ENCODE measurements around the gene HACE1. TPM values are rescaled to one million over a fixed set of nuclear protein-coding genes. Genes with fewer than 3 reads are reported as not detected.
"Not testable (repeated sequence)": the region's sequence is repeated elsewhere in the genome, so short reads cannot be mapped to it uniquely, and the experiment has no call there.

HACE1 gene
- total RNA-seq, 1 donor from 2014 or later = 18.2 TPM

DNA sequence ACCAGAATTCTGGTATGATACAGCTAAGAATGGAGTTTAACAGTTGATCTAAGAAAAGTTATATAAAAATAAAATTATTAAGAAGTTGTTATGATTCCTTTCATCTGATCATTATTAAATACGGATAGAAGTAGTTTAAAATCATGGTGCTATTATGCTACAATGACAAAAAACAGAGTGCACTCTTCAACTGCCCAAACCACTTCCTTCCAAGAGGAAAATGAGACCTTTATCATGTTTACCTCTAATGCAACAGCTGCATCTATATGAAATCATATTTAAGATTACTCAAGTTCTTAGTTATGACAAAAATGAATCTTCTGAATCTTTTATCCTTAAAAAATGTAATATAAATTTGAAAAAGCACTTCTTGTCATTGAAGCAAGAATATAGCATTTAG is 31.2 kb downstream of the HACE1 start:
- Mint-ChIP-seq H3K36me3 (ENCODE audit: low read depth) (peaks cover 7% of the 10 kb centered on the region), H3K27me3 (ENCODE audit: low read depth) (no peaks in the 10 kb centered on the region), H3K4me1 (ENCODE audit: low read depth) (no peaks in the 10 kb centered on the region), H3K4me3 (ENCODE audit: unreplicated experiment) (no peak overlapping the region), H3K9me3 (ENCODE audit: low read depth) (peaks cover 2% of the 10 kb centered on the region), H3K27ac (ENCODE audit: unreplicated experiment) (no peak overlapping the region)
- no peak for DNase-seq (ENCODE audit: low spot score)
- TF ChIP-seq, protein P1, sequence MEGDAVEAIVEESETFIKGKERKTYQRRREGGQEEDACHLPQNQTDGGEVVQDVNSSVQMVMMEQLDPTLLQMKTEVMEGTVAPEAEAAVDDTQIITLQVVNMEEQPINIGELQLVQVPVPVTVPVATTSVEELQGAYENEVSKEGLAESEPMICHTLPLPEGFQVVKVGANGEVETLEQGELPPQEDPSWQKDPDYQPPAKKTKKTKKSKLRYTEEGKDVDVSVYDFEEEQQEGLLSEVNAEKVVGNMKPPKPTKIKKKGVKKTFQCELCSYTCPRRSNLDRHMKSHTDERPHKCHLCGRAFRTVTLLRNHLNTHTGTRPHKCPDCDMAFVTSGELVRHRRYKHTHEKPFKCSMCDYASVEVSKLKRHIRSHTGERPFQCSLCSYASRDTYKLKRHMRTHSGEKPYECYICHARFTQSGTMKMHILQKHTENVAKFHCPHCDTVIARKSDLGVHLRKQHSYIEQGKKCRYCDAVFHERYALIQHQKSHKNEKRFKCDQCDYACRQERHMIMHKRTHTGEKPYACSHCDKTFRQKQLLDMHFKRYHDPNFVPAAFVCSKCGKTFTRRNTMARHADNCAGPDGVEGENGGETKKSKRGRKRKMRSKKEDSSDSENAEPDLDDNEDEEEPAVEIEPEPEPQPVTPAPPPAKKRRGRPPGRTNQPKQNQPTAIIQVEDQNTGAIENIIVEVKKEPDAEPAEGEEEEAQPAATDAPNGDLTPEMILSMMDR (IDR thresholded peaks at IDR 0.05) = no peak

DNA sequence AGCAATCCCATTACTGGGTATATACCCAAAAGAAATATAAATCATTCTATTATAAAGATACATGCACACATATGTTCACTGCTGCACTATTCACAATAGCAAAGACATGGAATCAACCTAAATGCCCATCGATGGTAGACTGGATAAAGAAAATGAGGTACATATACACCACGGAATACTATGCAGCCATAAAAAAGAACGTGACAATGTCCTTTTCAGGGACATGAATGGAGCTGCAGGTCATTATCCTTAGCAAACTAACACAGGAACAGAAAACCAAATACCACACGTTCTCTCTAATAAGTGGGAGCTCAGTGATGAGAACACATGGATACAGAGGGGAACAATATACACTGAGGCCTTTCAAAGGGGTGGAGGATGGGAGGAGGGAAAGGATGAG is 38.9 kb downstream of the HACE1 start:
- H3K27ac Mint-ChIP-seq (ENCODE audit: unreplicated experiment); H3K4me3 Mint-ChIP-seq (ENCODE audit: unreplicated experiment); H3K27me3 Mint-ChIP-seq (ENCODE audit: low read depth); H3K36me3 Mint-ChIP-seq (ENCODE audit: low read depth); DNase-seq (ENCODE audit: low spot score); H3K4me1 Mint-ChIP-seq (ENCODE audit: low read depth): not testable (repeated sequence)
- H3K9me3 Mint-ChIP-seq (ENCODE audit: low read depth) = peaks cover 12% of the 10 kb centered on the region

DNA sequence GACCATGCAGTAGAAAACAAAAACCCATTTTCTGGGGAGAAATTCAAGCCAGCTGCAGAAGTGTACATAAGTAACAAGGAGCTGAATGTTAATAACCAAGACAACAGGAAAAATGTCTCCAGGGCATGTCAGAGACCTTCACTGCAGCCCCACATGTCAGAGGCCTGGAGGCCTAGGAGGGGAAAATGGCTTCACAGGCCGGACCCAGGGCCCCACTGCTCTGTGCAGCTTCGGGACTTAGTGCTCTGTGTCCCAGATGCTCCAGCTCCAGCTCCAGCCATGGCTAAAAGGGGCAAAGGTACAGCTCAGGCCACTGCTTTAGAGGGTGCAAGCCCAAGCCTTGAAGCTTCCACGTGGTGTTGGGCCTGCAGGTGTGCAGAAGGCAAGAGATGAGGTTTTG is 43.6 kb downstream of the HACE1 start:
- TF ChIP-seq, protein P1 (IDR thresholded peaks at IDR 0.05) = no peak
- Mint-ChIP-seq H3K27ac (ENCODE audit: unreplicated experiment) (no peak overlapping the region), H3K36me3 (ENCODE audit: low read depth) (peaks cover 14% of the 10 kb centered on the region), H3K4me3 (ENCODE audit: unreplicated experiment) (no peak overlapping the region), H3K27me3 (ENCODE audit: low read depth) (no peaks in the 10 kb centered on the region), H3K4me1 (ENCODE audit: low read depth) (no peaks in the 10 kb centered on the region), H3K9me3 (ENCODE audit: low read depth) (peaks cover 13% of the 10 kb centered on the region)
- no peak for DNase-seq (ENCODE audit: low spot score)

DNA sequence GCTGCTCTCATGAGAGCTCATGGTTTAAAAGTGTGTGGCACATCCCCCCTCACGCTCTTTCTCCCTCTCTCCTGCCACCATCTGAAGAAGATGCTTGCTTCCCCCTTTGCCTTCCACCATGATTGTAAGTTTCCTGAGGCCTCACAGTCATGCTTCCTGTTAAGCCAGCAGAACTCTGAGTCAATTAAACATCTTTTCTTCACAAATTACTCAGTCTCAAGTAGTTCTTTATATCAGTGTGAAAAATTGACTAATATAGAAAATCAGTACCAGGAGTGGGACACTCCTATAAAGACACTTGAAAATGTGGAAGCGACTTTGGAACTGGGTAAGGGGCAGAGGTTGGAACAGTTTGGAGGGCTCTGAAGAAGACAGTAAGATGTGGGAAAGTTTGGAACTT is 45.0 kb downstream of the HACE1 start:
- Mint-ChIP-seq H3K27me3 (ENCODE audit: low read depth) (no peaks in the 10 kb centered on the region), H3K4me3 (ENCODE audit: unreplicated experiment) (no peak overlapping the region), H3K27ac (ENCODE audit: unreplicated experiment) (no peak overlapping the region), H3K4me1 (ENCODE audit: low read depth) (no peaks in the 10 kb centered on the region), H3K9me3 (ENCODE audit: low read depth) (peaks cover 8% of the 10 kb centered on the region), H3K36me3 (ENCODE audit: low read depth) (peaks cover 9% of the 10 kb centered on the region)
- TF ChIP-seq, protein P1 (IDR thresholded peaks at IDR 0.05) = no peak
- no peak for DNase-seq (ENCODE audit: low spot score)

DNA sequence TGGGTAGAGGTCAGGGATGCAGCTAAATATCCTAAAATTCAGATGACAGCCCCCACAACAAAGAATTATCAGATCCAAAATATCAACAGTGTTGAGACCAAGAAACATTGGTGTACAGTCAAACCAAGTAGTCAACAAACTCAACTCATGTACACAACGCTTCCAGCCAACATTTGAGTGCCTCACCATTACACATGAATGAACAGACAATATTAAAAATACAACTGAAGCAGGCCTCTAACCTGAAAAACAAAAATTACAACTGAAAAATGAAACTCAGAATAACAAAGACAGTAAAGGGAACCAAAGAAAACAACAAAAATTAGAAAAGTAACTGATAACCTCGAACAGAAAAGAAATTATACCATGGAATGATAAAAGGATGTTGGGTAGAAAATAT is 46.2 kb downstream of the HACE1 start:
- no peak for DNase-seq (ENCODE audit: low spot score)
- H3K4me3 Mint-ChIP-seq (ENCODE audit: unreplicated experiment) = no peak overlapping the region
- H3K27me3 Mint-ChIP-seq (ENCODE audit: low read depth) = no peaks in the 10 kb centered on the region
- H3K36me3 Mint-ChIP-seq (ENCODE audit: low read depth) = peaks cover 9% of the 10 kb centered on the region
- H3K27ac Mint-ChIP-seq (ENCODE audit: unreplicated experiment) = no peak overlapping the region
- TF ChIP-seq, protein P1 (IDR thresholded peaks at IDR 0.05) = no peak
- H3K9me3 Mint-ChIP-seq (ENCODE audit: low read depth) = peaks cover 2% of the 10 kb centered on the region
- no peaks in the 10 kb centered on the region for H3K4me1 Mint-ChIP-seq (ENCODE audit: low read depth)

DNA sequence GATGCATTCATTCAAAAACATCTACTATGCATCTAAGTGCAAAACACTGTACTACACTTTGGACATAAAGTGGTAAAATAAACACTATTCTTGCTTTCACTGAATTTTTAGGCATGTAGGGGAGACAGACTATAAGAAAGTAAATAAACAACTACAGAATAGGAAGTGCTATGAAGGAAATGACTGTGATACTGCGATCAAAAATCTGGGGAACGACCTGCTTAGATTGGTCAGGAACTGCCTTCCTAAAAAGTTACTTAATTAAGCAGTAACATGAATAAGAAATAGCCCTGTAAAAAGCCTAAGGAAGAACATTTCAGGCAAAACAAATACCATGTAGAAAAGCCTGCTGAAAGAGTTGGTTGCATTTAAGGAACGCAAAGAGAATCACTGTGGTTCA is 50.6 kb downstream of the HACE1 start:
- no peak for DNase-seq (ENCODE audit: low spot score)
- H3K27ac Mint-ChIP-seq (ENCODE audit: unreplicated experiment) = no peak overlapping the region
- H3K27me3 Mint-ChIP-seq (ENCODE audit: low read depth) = no peaks in the 10 kb centered on the region
- H3K36me3 Mint-ChIP-seq (ENCODE audit: low read depth) = peaks cover 15% of the 10 kb centered on the region
- TF ChIP-seq, protein P1 (IDR thresholded peaks at IDR 0.05) = no peak
- no peak overlapping the region for H3K4me3 Mint-ChIP-seq (ENCODE audit: unreplicated experiment)
- H3K9me3 Mint-ChIP-seq (ENCODE audit: low read depth) = peaks cover 9% of the 10 kb centered on the region
- H3K4me1 Mint-ChIP-seq (ENCODE audit: low read depth) = no peaks in the 10 kb centered on the region

DNA sequence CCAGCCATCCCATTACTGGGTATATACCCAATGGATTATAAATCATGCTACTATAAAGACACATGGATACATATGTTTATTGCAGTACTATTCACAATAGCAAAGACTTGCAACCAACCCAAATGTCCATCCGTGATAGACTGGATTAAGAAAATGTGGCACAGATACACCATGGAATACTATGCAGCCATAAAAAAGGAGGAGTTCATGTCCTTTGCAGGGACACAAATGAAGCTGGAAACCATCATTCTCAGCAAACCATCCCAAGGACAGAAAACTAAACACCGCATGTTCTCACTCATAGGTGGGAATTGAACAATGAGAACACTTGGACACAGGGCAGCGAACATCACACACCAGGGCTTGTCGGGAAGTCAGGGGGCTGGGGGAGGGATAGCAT is 54.4 kb downstream of the HACE1 start:
- Mint-ChIP-seq H3K36me3 (ENCODE audit: low read depth) (peaks cover 30% of the 10 kb centered on the region), H3K9me3 (ENCODE audit: low read depth) (peaks cover 21% of the 10 kb centered on the region)
- not testable (repeated sequence) for H3K4me1 Mint-ChIP-seq (ENCODE audit: low read depth); DNase-seq (ENCODE audit: low spot score); H3K27me3 Mint-ChIP-seq (ENCODE audit: low read depth); H3K27ac Mint-ChIP-seq (ENCODE audit: unreplicated experiment); H3K4me3 Mint-ChIP-seq (ENCODE audit: unreplicated experiment)

Data from chondrocyte (in vitro differentiated cells).